Esophagus muscularis mucosa (tissue), 3 donors: ENCODE results near the gene COPS6.

Experiments
- CTCF ChIP-seq, 3 experiments: fragments of 200-600 bp in 2 of 3; fragments of 450-650 bp in 1 of 3; sonication (generic) in 2 of 3; IDR thresholded peaks; one replicate each; pipeline ENCODE4 v1.5.1; 2017 to 2019; ENCODE audit warnings: antibody characterized with exemption in 3 of 3, mild to moderate bottlenecking in 2 of 3, moderate library complexity in 1 of 3
- EP300 ChIP-seq: sonication (generic); formaldehyde crosslinking; IDR thresholded peaks from one replicate; pipeline ENCODE4 v1.6.1; 2017; ENCODE audit warnings: antibody characterized with exemption

- TF ChIP-seq CTCF (IDR thresholded peaks at IDR 0.05), result no peak
- TF ChIP-seq EP300, result no peak
Measured at GRCh38 chr7:100048680-100049079, 40.1 kb upstream of the COPS6 start.
